ENCODE measurements around the gene IGFBPL1.

The IGFBPL1 gene

DNA sequence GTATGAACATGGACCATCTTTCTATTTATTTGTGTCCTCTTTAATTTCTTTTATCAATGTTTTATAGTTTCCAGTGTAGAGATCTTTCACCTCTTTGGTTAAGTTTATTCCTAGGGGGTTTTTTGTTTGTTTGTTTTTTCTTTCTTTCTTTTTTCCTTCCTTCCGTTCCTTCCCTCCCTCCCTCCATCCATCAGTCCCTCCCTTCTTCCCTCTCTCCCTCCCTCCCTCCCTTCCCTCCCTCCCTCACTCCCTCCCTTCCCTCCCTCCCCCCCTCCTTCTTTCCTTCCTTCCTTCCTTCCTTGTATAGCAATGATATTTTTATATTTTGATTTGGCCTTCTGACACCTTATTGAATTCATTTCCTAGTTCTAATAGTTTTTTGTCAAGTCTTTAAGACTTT is 23.4 kb upstream of the IGFBPL1 start:
- no peaks in the 10 kb centered on the region for H3K4me1 ChIP-seq
- TF ChIP-seq, protein P1, sequence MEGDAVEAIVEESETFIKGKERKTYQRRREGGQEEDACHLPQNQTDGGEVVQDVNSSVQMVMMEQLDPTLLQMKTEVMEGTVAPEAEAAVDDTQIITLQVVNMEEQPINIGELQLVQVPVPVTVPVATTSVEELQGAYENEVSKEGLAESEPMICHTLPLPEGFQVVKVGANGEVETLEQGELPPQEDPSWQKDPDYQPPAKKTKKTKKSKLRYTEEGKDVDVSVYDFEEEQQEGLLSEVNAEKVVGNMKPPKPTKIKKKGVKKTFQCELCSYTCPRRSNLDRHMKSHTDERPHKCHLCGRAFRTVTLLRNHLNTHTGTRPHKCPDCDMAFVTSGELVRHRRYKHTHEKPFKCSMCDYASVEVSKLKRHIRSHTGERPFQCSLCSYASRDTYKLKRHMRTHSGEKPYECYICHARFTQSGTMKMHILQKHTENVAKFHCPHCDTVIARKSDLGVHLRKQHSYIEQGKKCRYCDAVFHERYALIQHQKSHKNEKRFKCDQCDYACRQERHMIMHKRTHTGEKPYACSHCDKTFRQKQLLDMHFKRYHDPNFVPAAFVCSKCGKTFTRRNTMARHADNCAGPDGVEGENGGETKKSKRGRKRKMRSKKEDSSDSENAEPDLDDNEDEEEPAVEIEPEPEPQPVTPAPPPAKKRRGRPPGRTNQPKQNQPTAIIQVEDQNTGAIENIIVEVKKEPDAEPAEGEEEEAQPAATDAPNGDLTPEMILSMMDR (IDR thresholded peaks at IDR 0.05) = no peak
- no peaks in the 10 kb centered on the region for H3K27me3 ChIP-seq (ENCODE audit: control insufficient read depth, insufficient read depth, low read length)
- no peaks in the 10 kb centered on the region for H3K79me2 ChIP-seq
- H3K36me3 ChIP-seq (ENCODE audit: control insufficient read depth, insufficient read depth, low read length) = no peaks in the 10 kb centered on the region
- no peak overlapping the region for H3K9ac ChIP-seq
- H3K4me3 ChIP-seq (ENCODE audit: low read depth, low read length) = no peak overlapping the region
- H3K9me3 ChIP-seq (ENCODE audit: control insufficient read depth, low read length) = no peaks in the 10 kb centered on the region
- H3K27ac ChIP-seq = no peak overlapping the region
- H3K4me2 ChIP-seq (ENCODE audit: low read length) = no peak overlapping the region
- H2AFZ ChIP-seq = no peak overlapping the region

DNA sequence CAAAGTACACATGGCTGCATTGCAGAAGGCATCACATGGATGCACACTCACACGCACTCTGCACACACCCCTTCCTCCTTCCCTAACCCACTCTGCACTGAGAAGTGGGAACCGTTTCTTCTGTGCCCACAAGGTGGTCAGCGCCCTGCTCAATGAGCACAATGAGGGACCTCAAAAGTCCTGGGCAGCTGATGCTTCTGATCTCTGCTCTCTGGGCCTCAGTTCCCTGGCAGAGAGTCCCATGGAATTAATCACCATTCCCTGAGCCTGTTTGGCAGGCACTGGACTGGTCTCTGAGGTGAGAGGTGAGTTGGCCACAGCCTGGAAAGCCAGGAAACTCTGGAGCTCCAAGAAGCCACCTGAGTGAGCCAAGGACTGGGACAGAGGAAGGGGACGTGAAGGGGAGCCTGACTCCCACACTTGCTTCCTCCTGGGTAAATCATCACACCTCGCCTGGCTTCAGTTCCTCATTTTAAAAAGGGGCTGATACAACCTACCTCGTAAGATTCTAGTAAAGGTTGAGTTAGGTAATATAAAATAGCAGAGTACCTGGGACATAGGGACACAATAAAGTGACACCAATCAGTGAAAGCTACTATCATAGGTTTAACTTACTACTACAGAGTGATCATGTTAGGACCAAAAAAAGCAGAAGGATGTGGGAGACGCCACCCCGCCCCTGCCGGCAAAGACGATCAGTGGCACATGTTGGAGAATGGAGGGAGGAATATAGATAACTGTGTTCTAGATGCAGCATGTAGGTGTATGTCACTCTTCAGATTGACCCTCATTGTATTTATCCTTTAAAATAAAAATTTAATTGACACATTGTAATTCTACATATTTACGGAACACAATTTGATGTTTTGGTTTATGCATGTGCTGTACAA is 21.1 kb upstream of the IGFBPL1 start:
- H3K4me2 ChIP-seq (ENCODE audit: low read length) = no peak overlapping the region
- no peaks in the 10 kb centered on the region for H3K79me2 ChIP-seq
- H3K4me1 ChIP-seq = no peaks in the 10 kb centered on the region
- H3K27ac ChIP-seq = no peak overlapping the region
- H3K36me3 ChIP-seq (ENCODE audit: control insufficient read depth, insufficient read depth, low read length) = no peaks in the 10 kb centered on the region
- no peaks in the 10 kb centered on the region for H3K27me3 ChIP-seq (ENCODE audit: control insufficient read depth, insufficient read depth, low read length)
- H2AFZ ChIP-seq = no peak overlapping the region
- no peak overlapping the region for H3K9ac ChIP-seq
- H3K4me3 ChIP-seq (ENCODE audit: low read depth, low read length) = no peak overlapping the region
- H3K9me3 ChIP-seq (ENCODE audit: control insufficient read depth, low read length) = no peaks in the 10 kb centered on the region
- TF ChIP-seq, protein P1 (IDR thresholded peaks at IDR 0.05) = no peak

DNA sequence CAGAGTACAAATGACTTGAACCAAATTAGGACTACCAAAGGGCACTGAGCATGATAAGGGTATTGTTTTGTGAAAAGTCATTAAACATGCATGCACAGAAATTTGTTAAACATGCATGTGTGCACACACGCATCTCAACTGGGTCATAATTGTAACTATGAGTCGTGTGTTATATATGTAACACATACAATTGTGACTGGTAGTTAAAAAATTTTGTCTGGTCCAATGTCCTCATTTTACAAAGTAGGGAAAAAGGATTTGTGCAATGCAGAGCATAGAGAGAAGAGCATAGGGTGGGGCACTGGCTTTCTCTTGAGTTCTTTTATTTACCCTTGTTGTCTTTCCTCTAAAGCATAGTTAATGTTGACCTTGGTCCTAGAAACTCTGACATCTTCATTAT is 19.3 kb upstream of the IGFBPL1 start:
- Histone ChIP-seq H3K4me1 (no peaks in the 10 kb centered on the region), H3K4me2 (ENCODE audit: low read length) (no peak overlapping the region), H3K27ac (no peak overlapping the region), H3K9ac (no peak overlapping the region), H3K9me3 (ENCODE audit: control insufficient read depth, low read length) (no peaks in the 10 kb centered on the region), H3K4me3 (ENCODE audit: low read depth, low read length) (no peak overlapping the region), H3K27me3 (ENCODE audit: control insufficient read depth, insufficient read depth, low read length) (no peaks in the 10 kb centered on the region), H3K36me3 (ENCODE audit: control insufficient read depth, insufficient read depth, low read length) (no peaks in the 10 kb centered on the region), H2AFZ (no peak overlapping the region), H3K79me2 (no peaks in the 10 kb centered on the region)
- TF ChIP-seq, protein P1 (IDR thresholded peaks at IDR 0.05) = no peak

DNA sequence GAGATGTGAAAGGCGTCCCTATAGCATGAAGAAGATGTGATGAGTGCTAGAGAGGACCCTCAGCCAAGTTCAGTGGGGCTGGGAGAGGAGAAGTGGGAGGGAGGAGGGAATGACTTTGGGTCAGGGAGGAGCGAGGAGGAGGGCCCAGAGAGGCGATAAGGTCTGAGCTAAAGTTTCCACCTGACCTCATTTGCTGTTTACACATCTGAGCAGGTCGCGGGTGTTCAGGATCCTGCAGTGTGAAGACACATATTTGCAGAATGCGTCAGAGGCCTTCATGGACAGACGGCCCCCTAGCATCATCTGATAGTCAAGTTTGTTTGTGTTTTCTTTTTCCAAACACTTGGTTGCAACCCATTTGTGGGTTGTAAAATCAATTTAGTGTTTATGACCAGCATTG is 18.9 kb upstream of the IGFBPL1 start:
- Histone ChIP-seq H2AFZ (peak overlapping the region; percentile 34), H3K27ac (no peak overlapping the region), H3K4me3 (ENCODE audit: low read depth, low read length) (no peak overlapping the region), H3K4me1 (no peaks in the 10 kb centered on the region), H3K36me3 (ENCODE audit: control insufficient read depth, insufficient read depth, low read length) (no peaks in the 10 kb centered on the region), H3K9ac (no peak overlapping the region), H3K79me2 (no peaks in the 10 kb centered on the region), H3K4me2 (ENCODE audit: low read length) (no peak overlapping the region), H3K9me3 (ENCODE audit: control insufficient read depth, low read length) (no peaks in the 10 kb centered on the region), H3K27me3 (ENCODE audit: control insufficient read depth, insufficient read depth, low read length) (no peaks in the 10 kb centered on the region)
- TF ChIP-seq, protein P1 (IDR thresholded peaks at IDR 0.05) = no peak

Measured in parathyroid adenoma (tissue), 2 donors.